ENCODE results near the gene ACAT2. TPM values are rescaled to one million over a fixed set of nuclear protein-coding genes. Genes with fewer than 3 reads are reported as not detected.
"Not testable (repeated sequence)": the region's sequence is repeated elsewhere in the genome, so short reads cannot be mapped to it uniquely, and the experiment has no call there.

The ACAT2 gene
- polyA plus RNA-seq (2013, experiment 1 of 2; ENCODE audit: insufficient read length): 29.2 TPM
- 26.5 TPM for polyA plus RNA-seq (2013, experiment 2 of 2; ENCODE audit: insufficient read length)

DNA sequence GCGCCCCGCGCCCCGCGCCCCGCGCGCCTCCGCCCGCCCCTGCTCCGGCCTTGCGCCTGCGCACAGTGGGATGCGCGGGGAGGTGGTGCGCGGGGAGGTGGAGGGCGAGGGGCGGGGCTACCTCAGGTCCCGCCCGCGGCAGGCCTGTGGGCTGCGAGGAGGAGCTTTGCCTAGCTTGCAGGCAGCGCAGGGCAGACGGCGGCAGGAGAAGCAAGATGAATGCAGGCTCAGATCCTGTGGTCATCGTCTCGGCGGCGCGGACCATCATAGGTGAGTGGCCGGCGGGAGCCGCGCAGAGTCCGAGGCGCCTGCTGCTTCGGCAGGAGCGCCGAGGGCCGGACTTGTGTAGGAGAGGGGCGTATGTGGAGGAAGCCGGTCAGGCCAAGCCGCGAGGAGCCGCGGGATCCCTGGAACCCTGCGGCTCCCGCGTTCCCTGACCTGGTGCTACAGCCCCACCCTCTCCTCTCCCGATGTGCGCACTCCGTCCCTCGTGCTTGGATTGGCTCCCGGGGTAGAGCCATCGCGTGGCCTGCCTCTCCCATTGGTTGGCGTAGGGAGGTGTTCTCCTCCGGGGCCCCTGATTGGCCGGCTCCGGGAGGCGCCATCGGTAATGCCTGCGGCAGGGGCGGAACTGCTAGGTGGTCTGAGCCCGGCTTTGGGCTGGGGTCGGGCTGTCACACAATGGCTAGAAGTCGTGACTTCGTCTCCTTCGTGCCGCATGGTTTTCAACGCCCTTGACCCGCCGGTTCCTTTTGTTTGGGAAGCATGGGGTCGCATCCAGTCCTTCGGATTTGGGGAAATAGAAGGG, at the start of gene ACAT2:
TSS of gene ACAT2 (plus strand) at position 173 of the 808 bp plus-strand sequence. CDS start at position 216, 43 bp downstream.
- DNase-seq: peak; percentile 95

DNA sequence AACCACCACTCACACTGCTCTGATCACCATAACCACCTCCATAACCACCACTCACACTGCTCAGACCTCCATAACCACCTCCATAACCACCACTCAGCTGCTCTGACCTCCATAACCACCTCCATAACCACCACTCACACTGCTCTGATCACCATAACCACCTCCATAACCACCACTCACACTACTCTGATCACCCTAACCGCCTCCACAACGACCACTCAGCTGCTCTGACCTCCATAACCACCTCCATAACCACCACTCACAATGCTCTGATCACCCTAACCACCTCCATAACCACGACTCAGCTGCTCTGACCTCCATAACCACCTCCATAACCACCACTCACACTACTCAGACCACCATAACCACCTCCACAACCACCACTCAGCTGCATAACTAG, 49.5 kb upstream of the ACAT2 start:
- DNase-seq: not testable (repeated sequence)

DNA sequence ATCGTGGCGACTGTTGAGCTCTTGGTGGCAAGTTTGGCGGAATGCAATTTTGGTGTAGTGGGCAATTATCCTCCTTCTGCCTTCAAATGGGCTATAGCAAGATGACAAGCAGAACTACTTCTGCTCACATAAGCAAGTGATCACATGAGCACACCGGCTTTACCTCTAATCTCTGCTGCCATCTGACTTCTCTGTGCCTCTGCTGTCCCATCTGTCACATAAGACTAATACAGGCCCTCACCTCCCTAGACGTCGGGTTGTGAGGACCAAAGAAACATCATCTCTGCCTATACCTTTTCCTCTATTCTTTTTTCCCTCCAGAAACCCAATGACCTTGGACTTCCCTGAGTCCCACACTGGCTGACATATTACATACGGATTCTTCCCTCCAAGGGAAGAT, 47.9 kb upstream of the ACAT2 start:
- no peak for DNase-seq

DNA sequence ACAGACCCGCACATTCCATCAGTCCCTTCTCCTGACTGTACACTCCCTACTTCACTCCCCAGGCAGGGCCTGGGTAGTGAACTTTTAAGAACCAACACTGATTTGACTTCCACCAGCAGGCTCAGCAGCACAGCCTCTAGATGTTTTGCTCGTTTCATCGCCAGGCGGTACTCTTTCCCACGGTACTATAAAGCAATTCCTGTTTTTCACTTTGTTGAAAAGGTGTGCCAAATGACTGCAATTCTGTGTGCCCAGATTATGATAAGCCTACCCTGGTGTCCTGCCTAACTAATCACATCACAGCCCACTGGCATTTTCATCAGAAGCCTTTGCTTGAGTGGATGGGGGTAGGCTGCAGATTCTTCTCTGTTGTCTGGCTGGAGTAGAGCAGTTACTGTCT, 47.4 kb upstream of the ACAT2 start:
- no peak for DNase-seq

DNA sequence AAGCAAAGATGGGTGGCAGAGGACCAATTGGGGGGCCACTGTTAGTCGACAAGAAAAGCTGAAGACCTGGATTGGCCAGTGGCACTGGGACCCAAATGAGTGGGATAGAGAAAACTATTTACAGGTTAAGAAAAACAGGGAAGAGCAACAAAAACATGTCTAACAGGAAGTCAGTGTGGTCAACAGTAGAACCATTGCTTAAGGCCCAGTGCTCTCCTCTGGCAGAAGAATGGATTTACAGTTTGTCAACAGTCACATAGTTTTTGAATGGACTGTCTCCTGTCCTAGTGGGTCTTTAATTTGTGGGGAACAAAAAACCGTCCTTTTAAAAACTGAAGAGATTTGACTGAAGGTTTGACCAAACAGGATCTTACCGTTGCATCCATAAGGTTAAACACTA, 46.7 kb upstream of the ACAT2 start:
- no peak for DNase-seq

DNA sequence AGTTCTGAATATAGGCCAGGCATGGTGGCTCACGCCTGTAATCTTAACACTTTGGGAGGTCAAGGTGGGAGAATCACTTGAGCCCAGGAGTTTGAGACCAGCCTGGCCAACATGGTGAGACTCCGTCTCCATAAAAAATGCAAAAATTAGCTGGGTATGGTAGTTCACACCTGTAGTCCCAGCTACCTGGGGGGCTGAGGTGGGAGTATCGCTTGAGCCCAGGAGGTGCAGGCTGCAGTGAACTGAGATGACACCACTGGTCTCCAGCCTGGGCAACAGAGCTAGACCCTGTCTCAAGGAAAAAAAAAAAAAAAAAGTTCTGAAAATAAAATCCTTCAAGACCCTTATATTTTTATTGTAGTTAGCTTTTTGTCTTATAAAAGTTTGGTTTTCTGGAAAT, 46.2 kb upstream of the ACAT2 start:
- DNase-seq: no peak

DNA sequence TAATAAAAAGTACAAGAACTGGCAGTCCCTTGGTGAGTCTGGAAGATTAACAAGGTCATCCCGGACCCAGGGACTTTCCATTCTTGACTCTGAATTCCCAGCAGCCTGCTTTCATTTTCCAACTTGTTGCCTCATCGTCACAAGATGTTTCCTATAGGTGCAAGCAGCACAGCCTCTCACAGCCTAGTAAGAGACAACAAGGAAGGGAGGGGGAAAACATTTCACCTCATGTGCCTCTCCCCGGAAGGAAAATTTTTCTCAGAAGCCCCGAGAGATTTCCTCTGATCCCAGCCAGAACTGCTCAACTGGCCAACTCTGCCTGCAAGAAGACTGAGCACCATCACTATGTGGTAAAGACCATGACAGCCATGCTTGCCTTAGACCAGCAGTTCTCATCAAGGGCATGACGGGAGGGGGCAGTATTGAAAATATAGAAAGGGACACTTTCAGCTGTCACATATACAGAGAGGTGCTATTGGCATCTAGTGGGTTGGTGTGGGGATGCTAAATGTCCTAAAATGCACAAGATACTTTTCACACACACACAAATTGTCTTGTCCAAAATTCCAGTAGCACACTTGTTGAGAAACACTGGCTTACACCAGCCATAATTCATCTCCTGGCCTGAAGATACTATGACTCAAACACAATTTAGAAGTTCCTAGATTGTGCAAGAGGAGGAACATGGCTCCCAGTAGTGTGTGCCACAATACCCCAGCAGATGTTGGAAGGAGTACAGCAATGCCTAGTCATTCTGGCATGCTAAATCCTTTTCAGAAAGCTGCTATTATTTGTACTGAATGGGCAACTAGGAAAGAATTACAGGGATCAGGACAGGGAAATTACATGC, 45.4 kb upstream of the ACAT2 start:
- peak; percentile 89 for DNase-seq

DNA sequence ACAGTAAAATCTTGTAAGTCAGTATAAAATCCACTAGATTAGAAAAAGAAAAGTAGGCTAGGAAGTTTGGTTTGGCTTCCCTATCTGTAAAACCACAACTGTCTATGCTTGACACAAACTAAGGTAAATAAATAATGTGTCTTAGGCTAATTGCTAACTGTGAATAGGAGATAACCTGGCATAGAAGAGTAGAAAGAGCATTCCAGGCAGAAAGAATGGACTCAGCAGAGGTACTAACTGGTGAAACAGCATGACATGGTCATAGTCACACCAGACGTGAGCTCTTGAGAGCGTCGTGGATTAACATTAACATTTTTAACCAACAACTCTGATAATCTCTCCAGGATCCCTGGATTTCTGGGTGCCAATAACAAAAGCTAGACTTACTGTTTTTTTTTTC, 43.2 kb upstream of the ACAT2 start:
- no peak for DNase-seq

DNA sequence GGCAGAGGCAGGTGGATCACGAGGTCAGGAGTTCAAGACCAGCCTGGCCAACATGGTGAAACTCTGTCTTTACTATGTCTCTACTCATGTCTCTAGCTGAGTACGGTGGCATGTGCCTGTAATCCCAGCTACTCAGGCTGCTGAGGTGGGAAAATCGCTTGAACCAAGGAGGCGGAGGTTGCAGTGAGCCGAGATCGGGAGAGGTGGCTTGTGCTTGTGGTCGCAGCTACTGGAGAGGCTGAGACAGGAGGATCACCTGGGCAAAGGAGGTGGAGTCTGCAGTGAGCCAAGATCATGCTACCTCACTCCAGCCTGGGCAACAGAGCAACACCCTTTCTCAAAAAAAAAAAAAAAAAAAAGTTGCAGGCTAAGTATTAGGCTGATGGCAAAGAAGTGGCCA, 42.6 kb upstream of the ACAT2 start:
- no peak for DNase-seq

DNA sequence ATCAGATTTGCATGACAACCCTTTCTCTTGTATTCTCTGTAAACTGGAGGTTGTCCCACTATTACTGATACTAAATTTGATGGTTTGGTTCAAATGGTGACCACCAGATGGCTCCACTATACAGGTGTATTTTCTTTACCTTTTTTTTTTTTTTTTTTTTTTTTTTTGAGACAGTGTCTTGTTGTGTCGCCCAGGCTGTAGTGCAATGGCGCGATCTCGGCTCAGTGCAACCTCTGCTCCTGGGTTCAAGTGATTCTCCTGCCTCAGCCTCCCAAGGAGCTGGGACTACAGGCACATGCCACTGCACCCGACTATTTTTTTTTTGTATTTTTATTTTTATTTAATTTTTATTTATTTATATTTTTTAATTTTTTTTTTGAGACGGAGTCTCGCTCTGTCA, 41.1 kb upstream of the ACAT2 start:
- DNase-seq: no peak

DNA sequence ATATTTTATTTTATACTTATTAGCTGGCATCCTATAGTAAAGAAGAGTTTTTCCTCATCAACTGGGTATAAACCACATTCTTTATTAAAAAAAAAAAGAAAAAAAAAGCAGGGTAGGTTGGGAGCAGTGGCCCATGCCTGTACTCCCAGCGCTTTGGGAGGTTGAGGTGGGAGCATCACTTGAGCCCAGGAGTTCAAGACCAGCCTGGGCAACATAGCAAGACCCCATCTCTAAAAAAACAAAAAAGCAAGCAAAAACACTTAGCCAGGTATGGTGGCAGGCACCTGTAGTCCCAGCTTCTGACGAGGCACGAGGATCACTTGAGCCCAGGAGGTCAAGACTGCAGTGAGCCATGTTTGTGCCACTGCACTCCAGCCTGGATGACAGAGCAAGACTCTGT, 39.9 kb upstream of the ACAT2 start:
- not testable (repeated sequence) for DNase-seq

DNA sequence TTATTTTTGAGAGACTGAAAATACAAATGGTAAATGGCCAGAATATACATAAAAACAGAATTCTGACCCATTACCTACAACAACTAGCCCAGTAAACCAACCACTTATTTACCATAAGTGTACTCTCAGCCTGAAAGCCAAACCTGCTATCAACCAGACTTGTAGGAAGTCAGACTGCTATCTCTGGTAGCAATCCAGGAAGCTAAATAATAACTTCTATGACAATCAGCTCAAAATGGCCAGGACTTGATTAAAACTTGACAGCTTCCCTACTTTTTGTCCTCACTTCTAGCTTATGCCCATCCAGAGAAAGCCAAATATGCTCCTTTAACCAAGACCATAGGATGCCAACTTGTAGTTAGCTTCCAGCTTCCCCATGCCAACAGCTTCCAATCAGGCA, 39.2 kb upstream of the ACAT2 start:
- DNase-seq: no peak

DNA sequence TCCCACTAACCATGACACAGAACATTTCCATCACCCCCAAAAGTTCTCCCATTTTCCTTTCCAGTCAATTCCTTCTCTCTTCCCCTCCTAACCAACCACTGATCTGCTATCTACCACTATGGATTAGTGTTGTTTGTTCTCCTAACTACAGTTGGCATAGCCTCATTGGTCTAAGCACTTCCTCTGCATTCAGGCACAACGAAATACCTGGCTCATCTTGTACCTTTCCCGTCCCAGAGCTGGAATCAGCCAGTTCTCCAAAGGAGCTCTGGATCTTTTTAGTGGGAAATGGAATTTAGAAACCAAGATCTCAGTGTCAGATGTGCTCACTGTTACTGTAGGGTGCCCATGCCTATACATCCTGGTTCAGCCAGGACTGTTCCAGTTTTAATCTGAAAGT, 38.6 kb upstream of the ACAT2 start:
- no peak for DNase-seq

DNA sequence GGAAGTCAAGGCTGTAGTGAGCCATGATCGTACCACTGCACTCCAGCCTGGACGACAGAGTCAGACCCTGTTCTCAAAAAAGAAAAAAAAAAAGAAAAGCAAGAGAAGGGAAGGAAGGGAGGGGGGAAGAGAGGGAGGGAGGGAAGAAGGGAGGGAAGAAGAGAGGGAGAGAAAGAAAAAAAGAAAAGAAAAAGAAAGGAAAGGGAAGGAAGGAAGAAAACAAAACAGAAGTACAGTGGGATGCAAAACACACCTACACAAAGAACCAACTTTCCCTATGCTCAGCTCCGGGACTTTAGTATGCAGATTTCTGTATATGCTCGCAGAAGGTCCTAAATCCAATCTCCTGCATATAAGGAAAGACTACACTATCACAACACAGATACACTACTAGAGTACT, 37.1 kb upstream of the ACAT2 start:
- DNase-seq: no peak

DNA sequence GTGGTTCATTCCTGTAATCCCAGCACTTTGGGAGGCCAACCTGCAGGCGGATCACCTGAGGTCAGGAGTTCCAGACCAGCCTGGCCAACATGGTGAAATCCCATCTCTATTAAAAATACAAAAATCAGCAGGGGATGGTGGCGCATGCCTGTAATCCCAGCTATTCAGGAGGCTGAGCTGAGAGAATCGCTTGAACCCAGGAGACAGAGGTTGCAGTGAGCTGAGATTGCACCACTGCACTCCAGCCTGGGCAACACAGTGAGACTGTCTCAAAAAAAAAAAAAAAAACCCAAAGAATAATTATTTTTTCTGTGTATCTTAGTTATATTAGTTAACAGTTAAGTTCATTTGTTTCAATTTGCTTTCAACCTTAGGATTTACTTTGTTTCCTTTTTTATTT, 36.6 kb upstream of the ACAT2 start:
- not testable (repeated sequence) for DNase-seq

DNA sequence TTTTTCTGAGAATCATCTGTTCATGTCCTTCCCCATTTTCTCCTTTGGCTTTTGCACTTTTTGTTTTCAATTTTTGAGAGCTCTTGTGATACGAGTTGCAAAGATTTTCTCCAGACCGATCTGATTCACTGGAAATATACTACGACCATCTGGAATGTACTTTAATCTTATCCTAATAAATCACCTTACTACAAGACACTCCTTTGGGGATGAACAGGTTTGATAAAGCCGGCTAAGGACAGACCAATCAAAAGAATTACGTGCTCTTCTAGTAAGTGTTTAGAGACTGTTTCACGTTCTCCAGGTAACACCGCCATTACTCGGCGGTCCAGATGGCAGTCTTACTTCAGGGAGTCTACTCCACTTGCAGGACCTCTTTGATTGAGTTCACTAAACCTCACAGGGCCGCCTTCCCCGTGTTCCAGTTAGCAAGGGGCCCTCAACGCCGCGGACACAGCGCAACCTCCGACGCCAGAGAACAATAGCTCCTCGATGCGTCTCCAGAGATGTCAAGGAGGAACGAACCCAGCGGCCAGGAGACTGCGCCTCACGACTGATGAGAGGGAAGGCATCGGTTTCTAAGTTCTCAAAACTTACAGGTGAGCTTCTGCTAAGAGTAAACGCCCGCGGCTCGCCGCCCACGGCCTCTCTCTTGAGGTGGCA, 35.5 kb upstream of the ACAT2 start:
- no peak for DNase-seq

DNA sequence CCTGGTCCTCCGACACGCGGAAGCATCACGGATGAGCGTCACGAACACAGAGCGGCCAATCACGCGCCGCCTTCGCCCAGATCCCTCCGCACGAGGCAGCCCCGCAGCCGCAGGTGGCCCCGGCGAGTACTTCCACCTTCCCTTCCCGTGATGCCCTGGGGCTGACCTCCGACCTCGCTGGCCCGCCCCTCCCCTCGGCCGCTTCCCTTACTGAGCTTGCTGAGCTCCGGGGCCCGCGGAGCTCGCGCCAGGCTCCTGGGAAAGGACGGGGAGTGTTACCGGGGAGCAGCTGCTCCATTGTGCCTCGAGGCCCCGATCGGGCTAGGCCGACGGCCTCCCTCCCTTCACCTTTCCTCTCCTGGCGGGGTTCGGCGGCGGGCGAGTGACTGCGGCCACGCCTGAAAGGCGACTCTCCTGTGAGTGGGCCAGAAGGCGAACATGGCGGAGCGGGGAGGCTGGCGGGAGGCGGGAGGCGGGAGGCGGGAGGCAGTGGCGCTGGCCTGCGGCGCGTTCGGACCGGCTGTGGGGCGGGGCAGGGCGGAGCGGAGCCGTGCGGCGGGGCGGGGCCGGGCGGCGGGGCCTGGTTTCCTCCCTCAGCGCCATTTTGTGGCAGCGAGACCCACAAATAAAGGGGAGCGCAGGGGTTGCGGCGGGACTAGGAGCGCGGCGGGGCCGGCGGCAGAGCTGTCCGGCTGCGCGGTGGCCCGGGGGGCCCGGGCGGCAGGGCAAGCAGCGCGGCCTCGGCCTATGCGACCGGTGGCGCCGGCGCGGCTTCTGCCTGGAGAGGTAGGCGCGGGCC, 34.7 kb upstream of the ACAT2 start, which contains the start of gene WTAP:
TSS of gene WTAP (plus strand) at position 589 of the 799 bp plus-strand sequence. CDS start 8,760 bp downstream, outside the sequence.
- peak; percentile 94 for DNase-seq

DNA sequence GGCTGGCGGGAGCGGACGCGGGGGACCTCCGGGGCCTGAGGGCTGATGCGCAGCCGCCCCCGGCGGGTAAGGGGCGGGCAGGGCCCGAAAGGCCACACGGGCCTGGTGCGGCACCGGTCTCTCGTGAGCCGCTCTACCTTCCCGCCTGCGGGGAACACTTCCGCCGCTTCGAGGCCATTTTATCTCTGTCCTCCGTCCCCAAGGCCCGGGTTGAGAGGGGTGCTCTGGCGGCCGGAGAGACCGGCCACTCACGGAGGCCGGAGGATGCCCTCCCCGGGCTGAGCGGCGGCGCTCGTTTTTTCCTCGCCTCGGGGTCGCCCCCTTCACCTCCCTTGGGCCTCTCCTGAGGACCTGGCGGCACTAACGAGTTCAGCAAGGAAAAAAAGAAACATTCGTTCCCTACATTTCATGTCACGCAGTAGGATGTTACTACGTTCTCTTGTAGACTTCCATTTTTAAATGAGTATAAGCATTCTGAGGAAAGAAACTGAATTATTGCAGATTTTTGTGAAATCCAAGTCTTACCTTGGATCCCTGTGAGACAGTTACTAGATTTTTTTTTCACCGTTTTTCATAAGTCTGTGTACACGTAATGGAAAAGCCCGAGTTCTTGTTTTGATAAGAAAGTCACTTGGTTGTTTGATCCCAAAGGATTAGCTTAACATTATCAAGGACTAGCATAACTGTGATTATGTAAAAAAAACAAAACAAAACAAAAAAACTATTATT, 34.0 kb upstream of the ACAT2 start:
- DNase-seq: no peak

DNA sequence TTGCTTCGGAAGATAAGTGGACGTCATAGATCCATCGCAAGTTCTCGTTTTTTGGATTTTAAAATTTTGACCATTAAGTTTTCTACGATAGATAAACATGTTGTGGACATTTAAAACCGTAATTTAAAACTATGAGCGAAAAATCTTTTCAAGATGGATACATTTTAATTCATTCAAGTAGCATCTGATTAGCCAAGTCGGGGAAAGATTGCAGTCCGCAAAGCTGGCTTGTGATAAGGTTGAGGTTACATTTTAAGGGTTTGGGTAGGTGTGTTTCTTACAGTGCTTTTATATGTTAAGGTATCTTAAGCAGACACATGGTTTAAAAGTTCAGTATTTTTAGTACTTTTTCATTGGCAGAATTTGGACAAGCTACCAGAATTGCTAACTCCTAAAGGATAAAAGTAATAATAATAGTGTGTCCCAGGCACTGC, 33.3 kb upstream of the ACAT2 start:
- no peak for DNase-seq

DNA sequence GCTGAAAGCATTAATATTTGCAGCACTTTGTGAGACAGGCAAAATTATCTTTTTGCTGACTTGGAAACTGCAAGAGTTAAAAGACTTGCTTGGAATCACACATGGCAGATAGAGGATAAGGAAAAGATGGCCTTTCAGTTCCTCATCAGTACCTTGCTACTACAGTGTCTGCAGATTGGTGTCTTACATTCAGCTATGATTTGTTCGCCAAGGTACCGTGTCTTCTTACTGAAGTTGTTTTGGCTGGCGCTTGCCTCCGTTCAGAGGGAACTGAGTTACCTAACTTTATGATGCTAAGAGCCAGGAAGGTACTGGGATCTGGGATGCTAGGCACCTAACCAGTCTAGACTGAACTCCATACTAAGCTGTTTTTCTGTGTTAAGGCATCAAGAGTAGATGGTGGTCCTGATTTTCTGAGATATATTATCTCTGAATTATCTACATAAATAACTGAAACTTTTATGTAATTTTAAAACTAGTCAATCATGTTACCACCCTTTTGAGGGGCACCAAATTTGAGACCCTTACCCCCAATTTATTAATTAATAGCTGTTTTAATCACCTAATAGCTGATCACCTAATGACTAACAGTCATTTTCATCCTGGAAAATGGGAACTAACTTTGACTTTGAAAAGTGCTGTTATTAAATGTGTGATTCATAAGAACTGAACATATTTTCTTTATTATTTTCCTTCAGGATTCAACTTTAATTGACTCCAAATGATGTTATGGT, 32.1 kb upstream of the ACAT2 start:
- no peak for DNase-seq

DNA sequence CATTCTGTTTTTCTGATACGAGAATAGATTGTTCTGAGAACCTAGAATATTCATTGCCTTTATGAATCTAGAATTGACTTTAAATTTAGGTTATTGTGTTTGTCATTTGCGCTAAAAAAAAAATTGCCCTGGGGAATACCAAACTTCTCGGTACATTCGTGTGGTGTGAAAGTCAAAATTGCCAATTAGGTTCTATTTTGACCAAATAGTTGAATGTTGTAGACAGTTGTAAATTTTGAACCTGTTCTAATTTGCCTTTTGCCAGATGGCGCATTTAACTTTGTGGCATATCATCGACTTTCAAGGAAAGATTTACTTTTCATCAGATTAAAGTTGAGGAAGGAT, 31.5 kb upstream of the ACAT2 start:
- DNase-seq: no peak

Measured in fibroblast of skin of scalp (primary cell).